Measurements from ENCODE around the gene RREB1. TPM values are rescaled to one million over a fixed set of nuclear protein-coding genes. Genes with fewer than 3 reads are reported as not detected.

Gene RREB1
- total RNA-seq, 5 donors from 2014 or later (not counting 1 experiment from before 2014, with no cell fraction given) = 38.1 to 50.1 (median 39.6) TPM

DNA sequence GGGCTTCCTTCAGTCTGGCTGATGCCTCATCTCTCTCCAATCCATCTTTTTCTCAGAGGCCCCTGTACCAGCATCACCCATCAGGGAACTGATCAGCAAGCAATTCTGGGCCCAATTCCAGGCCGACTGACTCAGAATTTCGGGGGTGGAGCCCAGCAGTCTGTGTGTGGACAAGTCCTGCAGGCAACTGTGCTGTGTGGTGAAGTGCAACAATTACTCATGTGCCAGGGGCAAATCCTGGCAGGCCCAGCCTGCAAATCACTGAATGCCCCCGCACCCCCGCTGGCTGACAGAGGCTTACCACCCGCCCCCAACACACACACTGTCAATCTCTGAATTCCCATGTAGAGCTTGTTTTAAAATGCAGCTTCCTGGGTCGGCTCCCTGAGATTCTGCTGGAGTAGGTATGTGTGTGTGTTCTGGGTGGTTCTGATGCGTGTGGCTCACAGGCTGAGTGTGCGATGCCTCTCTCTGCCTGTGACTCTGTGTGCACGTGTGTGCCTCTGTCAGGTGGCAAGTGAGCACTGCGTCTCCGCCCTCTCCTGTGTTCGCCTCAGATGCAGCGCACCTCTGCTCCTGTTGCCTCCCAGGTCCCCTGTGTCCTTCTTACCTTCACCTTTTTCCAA, 159.8 kb downstream of the RREB1 start:
- H3K27ac Mint-ChIP-seq = no peak overlapping the region
- H3K9me3 ChIP-seq = no peaks in the 10 kb centered on the region
- 79% methylated on average over 9 of the region's 13 CpGs for WGBS (ENCODE audit: insufficient coverage)
- no peak overlapping the region for H3K4me3 Mint-ChIP-seq
- no peaks in the 10 kb centered on the region for H3K36me3 ChIP-seq (ENCODE audit: control insufficient read depth in 2 of 2, extremely low read depth in 1 of 2, insufficient read depth in 1 of 2, low read length in 1 of 2)
- H3K27ac ChIP-seq (ENCODE audit: low read length) = no peak overlapping the region
- peaks cover 0 to 6% (median 0%) of the 10 kb centered on the region in 3 donors for H3K9me3 Mint-ChIP-seq
- H3K4me3 ChIP-seq (ENCODE audit: control insufficient read depth in 1 of 2, extremely low read depth in 1 of 2, low read length in 1 of 2) = no peak overlapping the region
- H3K4me1 Mint-ChIP-seq = no peaks in the 10 kb centered on the region
- POLR2A ChIA-PET = no interaction called here
- H3K27me3 Mint-ChIP-seq = peaks cover 0 to 7% of the 10 kb centered on the region in 2 donors
- ATAC-seq (replicated peaks in 1 of 4) = no peak
- DNase-seq = no peak
- no peaks in the 10 kb centered on the region for H3K36me3 Mint-ChIP-seq
- H3K27me3 ChIP-seq (replicated peaks in 1 of 2; ENCODE audit: control insufficient read depth in 2 of 2, extremely low read depth in 1 of 2, insufficient read depth in 2 of 2, low read length in 1 of 2) = peaks cover 0 to 22% of the 10 kb centered on the region in 2 experiments
- CTCF ChIA-PET = no interaction called here
- H3K4me1 ChIP-seq (ENCODE audit: control insufficient read depth in 1 of 2, extremely low read depth in 1 of 2, insufficient read depth in 2 of 2, low read length in 2 of 2) = no peaks in the 10 kb centered on the region

DNA sequence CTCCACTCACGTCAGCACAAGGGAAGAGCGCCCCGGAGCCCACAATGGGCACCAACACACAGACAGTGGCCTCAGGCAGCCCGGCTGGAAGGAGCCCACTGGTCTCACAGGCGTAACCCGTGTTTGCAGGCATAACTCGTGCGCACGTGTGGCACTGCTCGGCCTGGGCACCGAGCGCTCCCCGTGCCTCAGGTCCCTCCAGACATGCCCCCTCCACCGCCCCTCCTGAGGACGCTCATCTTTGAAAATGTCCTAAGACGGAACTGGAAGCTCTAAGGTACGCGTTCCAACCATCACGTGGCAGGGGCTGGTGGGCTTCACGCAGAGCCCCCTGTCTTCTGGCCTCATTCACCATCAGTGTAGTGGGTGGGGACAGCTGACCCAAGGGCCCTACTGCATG, 160.6 kb downstream of the RREB1 start:
- Histone ChIP-seq H3K4me1 (ENCODE audit: control insufficient read depth in 1 of 2, extremely low read depth in 1 of 2, insufficient read depth in 2 of 2, low read length in 2 of 2) (no peaks in the 10 kb centered on the region), H3K4me3 (ENCODE audit: control insufficient read depth in 1 of 2, extremely low read depth in 1 of 2, low read length in 1 of 2) (no peak overlapping the region), H3K27me3 (replicated peaks in 1 of 2; ENCODE audit: control insufficient read depth in 2 of 2, extremely low read depth in 1 of 2, insufficient read depth in 2 of 2, low read length in 1 of 2) (peaks cover 0 to 22% of the 10 kb centered on the region in 2 experiments), H3K36me3 (ENCODE audit: control insufficient read depth in 2 of 2, extremely low read depth in 1 of 2, insufficient read depth in 1 of 2, low read length in 1 of 2) (no peaks in the 10 kb centered on the region), H3K27ac (ENCODE audit: low read length) (no peak overlapping the region), H3K9me3 (no peaks in the 10 kb centered on the region)
- 87% methylated on average over 20 of the region's 20 CpGs for WGBS (ENCODE audit: insufficient coverage)
- Mint-ChIP-seq H3K27ac (no peak overlapping the region), H3K9me3 (peaks cover 0 to 6% (median 0%) of the 10 kb centered on the region in 3 donors), H3K4me1 (no peaks in the 10 kb centered on the region), H3K27me3 (peaks cover 0 to 7% of the 10 kb centered on the region in 2 donors), H3K4me3 (no peak overlapping the region), H3K36me3 (no peaks in the 10 kb centered on the region)
- no peak for DNase-seq
- POLR2A ChIA-PET = no interaction called here
- ATAC-seq (replicated peaks in 1 of 4) = no peak
- CTCF ChIA-PET = no interaction called here

DNA sequence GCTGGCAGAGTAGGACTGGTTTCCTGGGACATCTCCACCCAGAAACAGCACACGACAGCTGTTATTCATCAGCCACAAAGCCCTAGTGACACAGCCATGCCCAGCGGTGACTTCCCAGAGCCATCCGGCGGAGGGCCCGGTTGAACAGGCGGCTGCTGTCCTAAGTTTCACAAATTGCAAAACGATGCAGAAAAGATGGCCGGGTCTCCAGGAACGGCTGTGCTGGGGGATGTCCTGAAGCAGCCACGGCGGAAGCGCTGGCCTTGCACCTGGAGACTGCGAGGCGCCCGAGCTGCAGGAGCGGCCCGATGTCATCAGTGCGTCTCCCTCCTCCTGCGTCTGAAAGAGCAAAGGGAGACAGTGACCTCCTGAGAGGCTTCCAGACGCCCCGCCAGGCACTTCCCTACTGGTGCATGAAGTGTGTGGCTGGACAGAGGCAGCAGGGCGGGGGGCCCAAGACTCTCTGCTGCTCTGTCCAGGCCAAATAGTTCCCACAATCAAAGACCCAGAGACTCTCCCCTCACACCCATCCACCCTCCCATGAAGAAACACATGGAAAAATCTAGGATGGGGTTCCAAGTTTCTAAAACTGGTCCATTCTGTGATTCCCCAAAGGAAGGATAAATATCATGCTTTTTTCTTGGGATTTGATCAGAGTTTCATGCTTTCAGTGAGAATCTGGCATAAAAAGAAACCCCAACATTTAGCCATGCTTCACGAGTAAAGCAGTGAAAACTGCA, 161.2 kb downstream of the RREB1 start:
- H3K27ac ChIP-seq (ENCODE audit: low read length) = no peak overlapping the region
- Mint-ChIP-seq H3K36me3 (no peaks in the 10 kb centered on the region), H3K27me3 (peaks cover 0 to 7% of the 10 kb centered on the region in 2 donors), H3K27ac (no peak overlapping the region), H3K4me1 (no peaks in the 10 kb centered on the region), H3K4me3 (no peak overlapping the region), H3K9me3 (peaks cover 0 to 6% (median 0%) of the 10 kb centered on the region in 3 donors)
- no peaks in the 10 kb centered on the region for H3K36me3 ChIP-seq (ENCODE audit: control insufficient read depth in 2 of 2, extremely low read depth in 1 of 2, insufficient read depth in 1 of 2, low read length in 1 of 2)
- no peaks in the 10 kb centered on the region for H3K4me1 ChIP-seq (ENCODE audit: control insufficient read depth in 1 of 2, extremely low read depth in 1 of 2, insufficient read depth in 2 of 2, low read length in 2 of 2)
- ChIA-PET POLR2A (no interaction called here), CTCF (no interaction called here)
- no peak for DNase-seq
- WGBS (ENCODE audit: insufficient coverage) = 96% methylated on average over 15 of the region's 23 CpGs
- no peak overlapping the region for H3K4me3 ChIP-seq (ENCODE audit: control insufficient read depth in 1 of 2, extremely low read depth in 1 of 2, low read length in 1 of 2)
- H3K9me3 ChIP-seq = no peaks in the 10 kb centered on the region
- ATAC-seq (replicated peaks in 1 of 4) = no peak
- H3K27me3 ChIP-seq (replicated peaks in 1 of 2; ENCODE audit: control insufficient read depth in 2 of 2, extremely low read depth in 1 of 2, insufficient read depth in 2 of 2, low read length in 1 of 2) = peaks cover 0 to 22% of the 10 kb centered on the region in 2 experiments

DNA sequence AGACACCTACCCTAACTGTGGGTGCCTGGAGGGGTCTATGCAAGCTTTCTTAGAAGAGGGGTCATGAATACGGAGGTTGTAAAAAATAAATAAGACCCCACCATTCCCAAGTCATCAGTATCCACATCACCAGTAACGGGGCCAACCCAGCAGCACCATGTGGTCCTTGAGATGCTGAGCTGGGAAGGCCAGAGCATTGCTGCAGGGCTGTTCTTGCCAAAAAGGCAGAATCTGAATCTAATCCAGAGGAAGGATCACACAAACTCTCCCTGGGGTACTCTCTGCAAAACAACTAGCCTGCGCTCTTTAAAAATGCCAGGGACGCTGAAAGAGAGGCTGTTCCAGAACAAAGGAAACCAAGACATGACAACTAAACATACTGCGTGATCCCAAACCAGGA, 162.1 kb downstream of the RREB1 start:
- Mint-ChIP-seq H3K4me1 (no peaks in the 10 kb centered on the region), H3K27me3 (peaks cover 0 to 7% of the 10 kb centered on the region in 2 donors), H3K4me3 (no peak overlapping the region), H3K36me3 (no peaks in the 10 kb centered on the region), H3K27ac (no peak overlapping the region), H3K9me3 (peaks cover 0 to 6% (median 0%) of the 10 kb centered on the region in 3 donors)
- ChIA-PET POLR2A (no interaction called here), CTCF (no interaction called here)
- no peaks in the 10 kb centered on the region for H3K4me1 ChIP-seq (ENCODE audit: control insufficient read depth in 1 of 2, extremely low read depth in 1 of 2, insufficient read depth in 2 of 2, low read length in 2 of 2)
- ATAC-seq (replicated peaks in 1 of 4) (no peak), DNase-seq (no peak)
- H3K36me3 ChIP-seq (ENCODE audit: control insufficient read depth in 2 of 2, extremely low read depth in 1 of 2, insufficient read depth in 1 of 2, low read length in 1 of 2) = no peaks in the 10 kb centered on the region
- H3K27me3 ChIP-seq (replicated peaks in 1 of 2; ENCODE audit: control insufficient read depth in 2 of 2, extremely low read depth in 1 of 2, insufficient read depth in 2 of 2, low read length in 1 of 2) = peaks cover 0 to 22% of the 10 kb centered on the region in 2 experiments
- no peak overlapping the region for H3K27ac ChIP-seq (ENCODE audit: low read length)
- WGBS (ENCODE audit: insufficient coverage) = 94% methylated on average over 3 of the region's 5 CpGs
- no peaks in the 10 kb centered on the region for H3K9me3 ChIP-seq
- H3K4me3 ChIP-seq (ENCODE audit: control insufficient read depth in 1 of 2, extremely low read depth in 1 of 2, low read length in 1 of 2) = no peak overlapping the region

DNA sequence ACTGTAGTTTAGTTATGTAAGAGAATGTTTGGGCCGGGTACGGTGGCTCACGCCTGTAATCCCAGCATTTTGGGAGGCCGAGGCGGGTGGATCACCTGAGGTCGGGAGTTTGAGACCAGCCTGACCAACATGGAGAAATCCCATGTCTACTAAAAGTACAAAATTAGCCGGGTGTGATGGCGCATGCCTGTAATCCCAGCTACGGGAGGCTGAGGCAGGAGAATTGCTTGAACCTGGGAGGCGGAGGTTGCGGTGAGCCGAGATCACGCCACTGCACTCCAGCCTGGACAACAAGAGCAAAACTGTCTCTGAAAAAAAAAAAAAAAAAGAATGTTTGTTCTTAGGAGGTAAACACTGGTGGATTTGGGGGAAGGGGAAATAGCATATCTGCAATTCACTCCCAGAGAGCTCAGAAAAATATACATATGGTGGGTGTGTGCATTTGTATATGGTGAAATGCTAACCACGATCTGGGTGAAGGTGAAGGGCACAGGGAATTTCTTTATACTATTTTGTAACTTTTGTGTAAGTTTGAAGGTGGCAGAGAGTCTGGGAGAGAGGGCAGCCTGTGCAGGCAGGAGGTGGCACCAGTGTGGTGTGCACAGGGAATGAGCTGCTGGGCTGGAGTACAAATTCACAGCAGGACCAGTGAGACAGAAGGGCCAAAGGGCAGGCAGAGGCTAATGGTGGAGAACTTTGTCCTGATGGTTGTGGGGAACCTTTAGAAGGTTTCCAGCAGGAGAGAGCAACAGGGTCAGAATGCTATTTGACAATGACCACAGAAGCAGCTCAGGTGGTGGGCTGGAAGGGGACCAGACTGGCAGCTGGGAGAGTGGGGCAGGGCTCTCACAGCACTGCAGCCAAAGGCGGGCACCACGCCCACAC, 162.8 kb downstream of the RREB1 start:
- peaks cover 0 to 6% (median 0%) of the 10 kb centered on the region in 3 donors for H3K9me3 Mint-ChIP-seq
- DNase-seq (no peak), ATAC-seq (replicated peaks in 1 of 4) (no peak)
- H3K9me3 ChIP-seq = no peaks in the 10 kb centered on the region
- no peaks in the 10 kb centered on the region for H3K4me1 ChIP-seq (ENCODE audit: control insufficient read depth in 1 of 2, extremely low read depth in 1 of 2, insufficient read depth in 2 of 2, low read length in 2 of 2)
- 95% methylated on average over 13 of the region's 16 CpGs for WGBS (ENCODE audit: insufficient coverage)
- no peak overlapping the region for H3K4me3 Mint-ChIP-seq
- H3K27ac Mint-ChIP-seq = no peak overlapping the region
- H3K27me3 ChIP-seq (replicated peaks in 1 of 2; ENCODE audit: control insufficient read depth in 2 of 2, extremely low read depth in 1 of 2, insufficient read depth in 2 of 2, low read length in 1 of 2) = peaks cover 0 to 20% of the 10 kb centered on the region in 2 experiments
- peaks cover 0 to 7% of the 10 kb centered on the region in 2 donors for H3K27me3 Mint-ChIP-seq
- H3K27ac ChIP-seq (ENCODE audit: low read length) = no peak overlapping the region
- ChIA-PET POLR2A (no interaction called here), CTCF (interaction anchor here in 1 of 2 donors (0.5 kb wide), 1 partner anchor 409 kb away, joined by 7 read pairs; no protein-coding TSS in a partner anchor)
- no peak overlapping the region for H3K4me3 ChIP-seq (ENCODE audit: control insufficient read depth in 1 of 2, extremely low read depth in 1 of 2, low read length in 1 of 2)
- H3K4me1 Mint-ChIP-seq = peaks cover under 1 to 1% (median under 1%) of the 10 kb centered on the region in 3 donors
- no peaks in the 10 kb centered on the region for H3K36me3 Mint-ChIP-seq
- no peaks in the 10 kb centered on the region for H3K36me3 ChIP-seq (ENCODE audit: control insufficient read depth in 2 of 2, extremely low read depth in 1 of 2, insufficient read depth in 1 of 2, low read length in 1 of 2)

DNA sequence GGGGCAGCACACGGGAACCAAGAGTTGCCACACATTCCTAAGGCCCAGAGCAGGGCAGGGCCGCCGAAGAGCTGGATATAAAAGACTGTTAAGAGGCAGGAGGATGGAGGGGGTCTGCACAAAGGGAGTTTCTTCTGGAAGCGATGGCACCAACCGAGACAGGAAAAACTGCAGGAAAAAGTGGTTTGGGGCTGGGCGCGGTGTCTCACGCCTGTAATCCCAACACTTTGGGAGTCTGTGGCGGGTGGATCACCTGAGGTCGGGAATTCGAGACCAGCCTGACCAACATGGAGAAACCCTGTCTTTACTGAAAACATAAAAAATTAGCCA, 163.4 kb downstream of the RREB1 start:
- Mint-ChIP-seq H3K27ac (no peak overlapping the region), H3K4me1 (peaks cover 5 to 7% (median 6%) of the 10 kb centered on the region in 3 donors), H3K4me3 (no peak overlapping the region), H3K9me3 (peaks cover 0 to under 1% (median 0%) of the 10 kb centered on the region in 3 donors), H3K36me3 (no peaks in the 10 kb centered on the region), H3K27me3 (peaks cover 0 to 9% of the 10 kb centered on the region in 2 donors)
- CTCF ChIA-PET = no interaction called here
- POLR2A ChIA-PET = no interaction called here
- no peak overlapping the region for H3K4me3 ChIP-seq (ENCODE audit: control insufficient read depth in 1 of 2, extremely low read depth in 1 of 2, low read length in 1 of 2)
- no peak for DNase-seq
- WGBS (ENCODE audit: insufficient coverage) = 80% methylated on average over 9 of the region's 11 CpGs
- H3K27me3 ChIP-seq (replicated peaks in 1 of 2; ENCODE audit: control insufficient read depth in 2 of 2, extremely low read depth in 1 of 2, insufficient read depth in 2 of 2, low read length in 1 of 2) = peaks cover 0 to 19% of the 10 kb centered on the region in 2 experiments
- H3K27ac ChIP-seq (ENCODE audit: low read length) = no peak overlapping the region
- H3K36me3 ChIP-seq (ENCODE audit: control insufficient read depth in 2 of 2, extremely low read depth in 1 of 2, insufficient read depth in 1 of 2, low read length in 1 of 2) = no peaks in the 10 kb centered on the region
- H3K4me1 ChIP-seq (ENCODE audit: control insufficient read depth in 1 of 2, extremely low read depth in 1 of 2, insufficient read depth in 2 of 2, low read length in 2 of 2) = peaks cover 0 to 2% of the 10 kb centered on the region in 2 experiments
- ATAC-seq (replicated peaks in 1 of 4) = no peak
- no peaks in the 10 kb centered on the region for H3K9me3 ChIP-seq

All from T-cell (primary cell).